ENCODE data around the gene LRP1B. TPM values are rescaled to one million over a fixed set of nuclear protein-coding genes. Genes with fewer than 3 reads are reported as not detected.

The LRP1B gene
- total and polyA plus RNA-seq, 2 of the 8 experiments (the other 6 are each of a cell fraction or from before 2014, with no cell fraction given), result 0.03 TPM; not detected in 1

DNA sequence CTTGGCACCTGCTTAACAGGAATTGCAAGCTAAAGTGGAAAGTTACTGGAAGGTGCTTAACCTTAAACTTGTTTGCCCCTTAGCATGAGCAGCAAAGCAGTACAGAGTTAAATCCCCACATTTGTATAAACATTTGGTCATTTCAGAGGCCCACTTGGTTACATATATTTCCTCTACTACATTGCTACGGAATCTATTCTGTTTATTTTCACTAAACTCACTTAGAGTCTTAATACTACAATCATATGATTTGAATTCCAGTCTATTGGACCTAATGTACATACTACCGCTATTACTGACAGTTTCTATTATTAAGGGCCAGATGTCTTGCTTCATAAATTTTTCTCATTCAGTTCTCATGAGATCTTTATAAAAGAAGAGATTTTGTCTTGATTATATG is 1294.0 kb downstream of the LRP1B start:
- H3K27me3 ChIP-seq (replicated peaks in 1 of 4; ENCODE audit: control insufficient read depth in 3 of 4, extremely low read depth in 1 of 4, insufficient read depth in 3 of 4, low read length in 3 of 4), result no peaks in the 10 kb centered on the region
- H3K56ac ChIP-seq (replicated peaks; ENCODE audit: insufficient read length, low read depth, low read length), result no peak overlapping the region
- DNase-seq (ENCODE audit: low read depth in 1 of 2, low spot score in 2 of 2) (no peak), FAIRE-seq (no peak)
- H4K5ac ChIP-seq (ENCODE audit: insufficient read length, low read depth, low read length), result no peak overlapping the region
- H3K9me3 ChIP-seq (ENCODE audit: insufficient read depth in 2 of 2, low read depth in 1 of 2, low read length in 1 of 2), result no peaks in the 10 kb centered on the region
- no peaks in the 10 kb centered on the region for H3K79me1 ChIP-seq (ENCODE audit: low read depth, low read length)
- H3K27ac ChIP-seq (ENCODE audit: low read depth, low read length), result no peak overlapping the region
- no peak overlapping the region for H3K4me3 ChIP-seq (ENCODE audit: extremely low read depth in 1 of 4, insufficient read depth in 2 of 4, low read depth in 3 of 4, low read length in 4 of 4)
- no peak overlapping the region for H4K8ac ChIP-seq (ENCODE audit: extremely low read depth, insufficient read depth, low read length)
- no peak overlapping the region for H2AK5ac ChIP-seq (ENCODE audit: low read depth, low read length)
- WGBS, 2 experiments (ENCODE audit: extremely low coverage in 1 of 2, insufficient coverage in 1 of 2, insufficient read length in 1 of 2, insufficient replicate concordance in 2 of 2, low coverage in 1 of 2, low lambda C conversion rate in 2 of 2, missing lambda C conversion rate in 1 of 2), result 91% methylated on average over 2 of the region's 2 CpGs; no CpG with 5 or more reads in 1 of the 2 experiments
- H2BK12ac ChIP-seq (ENCODE audit: low read depth, low read length), result no peak overlapping the region
- H2AFZ ChIP-seq (ENCODE audit: low read length), result no peak overlapping the region
- H3K79me2 ChIP-seq (ENCODE audit: control insufficient read depth in 1 of 2, insufficient read depth in 2 of 2, low read length in 2 of 2), result no peaks in the 10 kb centered on the region
- H2BK5ac ChIP-seq (ENCODE audit: low read depth, low read length), result no peak overlapping the region
- no peak overlapping the region for H2BK15ac ChIP-seq (ENCODE audit: low read length)
- no peaks in the 10 kb centered on the region for H3K4me1 ChIP-seq (replicated peaks in 1 of 4; ENCODE audit: control insufficient read depth in 3 of 4, insufficient read depth in 4 of 4, low read length in 3 of 4)
- POLR2A ChIA-PET (ENCODE audit: partially characterized antibody), result no interaction called here
- H2BK120ac ChIP-seq (replicated peaks; ENCODE audit: low read depth, low read length), result no peak overlapping the region
- no peak overlapping the region for H3K4me2 ChIP-seq (ENCODE audit: insufficient read depth in 1 of 2, low read depth in 2 of 2, low read length in 2 of 2)
- no peak overlapping the region for H3K4ac ChIP-seq (replicated peaks; ENCODE audit: insufficient read length, low read depth, low read length)
- no peak overlapping the region for H2BK20ac ChIP-seq (ENCODE audit: low read length)
- H3K18ac ChIP-seq (ENCODE audit: extremely low read depth, low read length), result no peak overlapping the region
- H4K91ac ChIP-seq (replicated peaks; ENCODE audit: insufficient read length, low read length), result no peak overlapping the region
- no peaks in the 10 kb centered on the region for H3K23me2 ChIP-seq (ENCODE audit: low read depth, low read length)
- H3K36me3 ChIP-seq (ENCODE audit: control insufficient read depth in 2 of 4, insufficient read depth in 4 of 4, low read length in 3 of 4), result no peaks in the 10 kb centered on the region
- H3K14ac ChIP-seq (ENCODE audit: insufficient read length), result no peak overlapping the region
- H3K9ac ChIP-seq (replicated peaks in 1 of 4; ENCODE audit: extremely low read depth in 1 of 4, low read depth in 3 of 4, low read length in 3 of 4), result no peak overlapping the region
- no peak overlapping the region for H3K23ac ChIP-seq (ENCODE audit: insufficient read length)
- no peaks in the 10 kb centered on the region for H4K20me1 ChIP-seq (replicated peaks in 1 of 2; ENCODE audit: control insufficient read depth in 1 of 2, insufficient read depth in 2 of 2, low read length in 2 of 2)
- CTCF ChIA-PET (ENCODE audit: partially characterized antibody), result no interaction called here
- TF ChIP-seq JUN (IDR thresholded peaks at IDR 0.05; ENCODE audit: low read depth, low read length) (no peak), RNF2 (IDR thresholded peaks at IDR 0.05; ENCODE audit: borderline replicate concordance, low read depth, low read length, missing control alignments, poor library complexity, severe bottlenecking) (no peak), ZNF274 (IDR thresholded peaks at IDR 0.05; ENCODE audit: borderline replicate concordance, extremely low read depth, low read length) (no peak), SIRT6 (IDR thresholded peaks at IDR 0.05; ENCODE audit: low read length) (no peak), CREB1 (IDR thresholded peaks at IDR 0.05) (no peak), SP1 (IDR thresholded peaks at IDR 0.05; ENCODE audit: low read depth, low read length) (no peak)

All from H1 (cell line).